Lung (tissue), 12 donors: ENCODE measurements around the gene AKAP13. TPM values are rescaled to one million over a fixed set of nuclear protein-coding genes. Genes with fewer than 3 reads are reported as not detected.

Experiments used
- ATAC-seq: fragments of 200-7000 bp; cut with Tn5 transposase; one replicate; pipeline ENCODE4 v1.9.1; 2020; ENCODE audit warnings: moderate number of reproducible peaks; ENCODE audit not compliant: insufficient read depth, low FRiP score
- DNase-seq, 3 donors: peaks; one replicate each; pipeline ENCODE4 v3.0.0-alpha.2; 2013 to 2017
- H3K27ac ChIP-seq, 2 donors: one replicate each; pipeline ENCODE4 v1.5.1; 2013; ENCODE audit warnings: mild to moderate bottlenecking in 2 of 2, moderate library complexity in 2 of 2, control low read depth in 1 of 2, inconsistent platforms in 1 of 2, low read depth in 1 of 2, low read length in 1 of 2
- H3K27me3 ChIP-seq, 3 donors: one replicate each; pipeline ENCODE4 v1.5.1; 2013; ENCODE audit warnings: low read length in 2 of 3; ENCODE audit not compliant: control insufficient read depth in 3 of 3, insufficient read depth in 3 of 3
- H3K36me3 ChIP-seq, 4 donors: one replicate each; pipeline ENCODE4 v1.5.1; 2013; ENCODE audit warnings: low read length in 4 of 4, mild to moderate bottlenecking in 1 of 4, moderate library complexity in 1 of 4; ENCODE audit not compliant: control insufficient read depth in 4 of 4, insufficient read depth in 4 of 4
- H3K4me1 ChIP-seq, 5 donors: one replicate each; pipeline ENCODE4 v1.5.1; 2013; ENCODE audit warnings: low read length in 5 of 5, mild to moderate bottlenecking in 2 of 5, moderate library complexity in 1 of 5; ENCODE audit not compliant: control insufficient read depth in 5 of 5, insufficient read depth in 5 of 5
- H3K4me3 ChIP-seq: one replicate; pipeline ENCODE4 v1.5.1; 2013; ENCODE audit warnings: mild to moderate bottlenecking, control low read depth, moderate library complexity
- H3K9ac ChIP-seq, 2 donors: one replicate each; pipeline ENCODE4 v1.5.1; 2013; ENCODE audit warnings: low read length in 2 of 2, control low read depth in 1 of 2; ENCODE audit not compliant: insufficient read depth in 1 of 2
- H3K9me3 ChIP-seq, 4 donors: one replicate each; pipeline ENCODE4 v1.5.1; 2013; ENCODE audit warnings: low read length in 3 of 4, mild to moderate bottlenecking in 1 of 4, moderate library complexity in 1 of 4; ENCODE audit not compliant: control insufficient read depth in 4 of 4, insufficient read depth in 3 of 4
- WGBS, 2 donors: extraction: QIAGEN DNeasy Blood & Tissue Kit; methylation state at CpG; one replicate each; pipeline ENCODE4 v1.1.7; 2013; 5-methylcytosine and 5-hydroxymethylcytosine counted together
- polyA plus RNA-seq, 2 donors: library from polyadenylated mRNA; stranded (reverse); fragments of 200-250 nt; gene quantifications; one replicate each; pipeline ENCODE4 v1.2.1, GENCODE V29; 2013
- total RNA-seq, 2 donors: library from RNA; depleted of rRNA in 1 of 2; stranded (reverse); fragments of >200 nt in 1 of 2; gene quantifications; one replicate each; pipeline ENCODE4 v1.2.1, GENCODE V29; 2014 to 2021
- TF ChIP-seq, protein P1 (sequence below): IDR thresholded peaks from 2 replicates; pipeline ENCODE4 v1.5.1; 2012; ENCODE audit warnings: mild to moderate bottlenecking; ENCODE audit errors: control extremely low read depth, extremely low read depth
- donor health status: control.
- donor health status: control.
- donor health status: Bipolar disorder and iron deficiency.
- donor health status: healthy.
- donor health status: DM: yes; HTN: yes; CAD: no.

Gene AKAP13
- total and polyA plus RNA-seq, 4 donors, result 102 to 1,115 (median 259) TPM

DNA sequence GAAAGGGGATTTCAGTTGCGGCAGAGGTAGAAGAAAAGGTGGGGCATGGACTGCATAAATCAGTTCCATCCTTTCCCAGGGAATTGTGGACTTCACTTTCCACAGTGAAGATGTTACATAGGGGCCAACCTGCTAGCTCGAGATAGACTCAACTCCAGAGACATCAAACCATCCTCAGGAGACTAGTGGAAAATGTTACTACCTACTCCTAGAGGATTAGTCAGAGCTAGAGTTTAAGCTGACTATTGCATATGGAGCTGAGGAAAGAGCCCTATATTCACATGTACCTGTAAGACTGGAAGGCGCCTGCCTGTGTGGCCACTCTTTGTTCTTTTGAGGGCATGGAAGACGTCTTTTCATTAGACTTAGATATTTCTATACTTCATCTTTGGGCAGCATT is 345.2 kb downstream of the AKAP13 start:
- Histone ChIP-seq H3K9ac (no peak overlapping the region), H3K36me3 (peaks cover 41 to 55% (median 45%) of the 10 kb centered on the region in 4 donors), H3K4me1 (peaks cover 0 to 15% (median 3%) of the 10 kb centered on the region in 5 donors), H3K4me3 (no peak overlapping the region), H3K27ac (peak overlapping the region in 1 of 2 donors; percentile 77), H3K9me3 (no peaks in the 10 kb centered on the region), H3K27me3 (no peaks in the 10 kb centered on the region)
- DNase-seq (no peak), ATAC-seq (no peak)
- TF ChIP-seq, protein P1, sequence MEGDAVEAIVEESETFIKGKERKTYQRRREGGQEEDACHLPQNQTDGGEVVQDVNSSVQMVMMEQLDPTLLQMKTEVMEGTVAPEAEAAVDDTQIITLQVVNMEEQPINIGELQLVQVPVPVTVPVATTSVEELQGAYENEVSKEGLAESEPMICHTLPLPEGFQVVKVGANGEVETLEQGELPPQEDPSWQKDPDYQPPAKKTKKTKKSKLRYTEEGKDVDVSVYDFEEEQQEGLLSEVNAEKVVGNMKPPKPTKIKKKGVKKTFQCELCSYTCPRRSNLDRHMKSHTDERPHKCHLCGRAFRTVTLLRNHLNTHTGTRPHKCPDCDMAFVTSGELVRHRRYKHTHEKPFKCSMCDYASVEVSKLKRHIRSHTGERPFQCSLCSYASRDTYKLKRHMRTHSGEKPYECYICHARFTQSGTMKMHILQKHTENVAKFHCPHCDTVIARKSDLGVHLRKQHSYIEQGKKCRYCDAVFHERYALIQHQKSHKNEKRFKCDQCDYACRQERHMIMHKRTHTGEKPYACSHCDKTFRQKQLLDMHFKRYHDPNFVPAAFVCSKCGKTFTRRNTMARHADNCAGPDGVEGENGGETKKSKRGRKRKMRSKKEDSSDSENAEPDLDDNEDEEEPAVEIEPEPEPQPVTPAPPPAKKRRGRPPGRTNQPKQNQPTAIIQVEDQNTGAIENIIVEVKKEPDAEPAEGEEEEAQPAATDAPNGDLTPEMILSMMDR, result no peak
- WGBS, 2 donors, result 92 to 96% methylated on average over 4 of the region's 4 CpGs

DNA sequence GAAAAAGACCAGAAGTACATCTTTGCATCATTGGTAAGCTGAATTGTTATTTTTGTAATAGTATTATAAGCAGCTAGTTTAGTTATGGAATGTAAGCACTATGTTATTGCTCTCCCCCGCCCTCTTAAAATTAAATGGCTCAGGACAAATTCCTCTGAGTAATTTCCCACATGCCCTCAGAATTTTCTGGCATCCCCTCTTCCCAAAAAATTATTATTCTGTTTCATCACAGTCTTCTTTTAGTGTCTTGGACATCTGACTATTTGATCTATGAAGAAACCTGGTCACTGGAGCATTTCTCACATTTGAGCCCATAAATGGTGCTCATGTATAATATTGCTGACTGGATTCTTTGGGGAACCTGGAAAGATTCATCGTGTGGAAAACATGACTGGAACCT is 346.1 kb downstream of the AKAP13 start:
- Histone ChIP-seq H3K9me3 (no peaks in the 10 kb centered on the region), H3K9ac (no peak overlapping the region), H3K27ac (peak overlapping the region in 1 of 2 donors; percentile 77), H3K36me3 (peaks cover 39 to 58% (median 43%) of the 10 kb centered on the region in 4 donors), H3K4me3 (no peak overlapping the region), H3K27me3 (no peaks in the 10 kb centered on the region), H3K4me1 (peaks cover 0 to 15% (median 3%) of the 10 kb centered on the region in 5 donors)
- DNase-seq, result no peak
- TF ChIP-seq, protein P1, result no peak
- ATAC-seq, result no peak
- WGBS, 2 donors, result 80 to 89% methylated on average over 2 of the region's 2 CpGs

DNA sequence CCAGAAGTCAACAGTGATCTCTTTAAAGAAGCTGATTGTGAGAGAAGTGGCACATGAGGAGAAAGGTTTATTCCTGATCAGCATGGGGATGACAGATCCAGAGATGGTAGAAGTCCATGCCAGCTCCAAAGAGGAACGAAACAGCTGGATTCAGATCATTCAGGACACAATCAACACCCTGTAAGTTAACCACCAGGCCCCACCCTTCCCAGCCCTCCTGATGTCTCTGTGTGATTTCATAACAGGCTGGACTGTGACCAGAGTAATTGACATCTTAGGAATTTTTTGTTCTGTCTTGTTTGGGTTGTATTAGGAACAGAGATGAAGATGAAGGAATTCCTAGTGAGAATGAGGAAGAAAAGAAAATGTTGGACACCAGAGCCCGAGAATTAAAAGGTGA is 346.7 kb downstream of the AKAP13 start:
- DNase-seq, result no peak
- TF ChIP-seq, protein P1, result no peak
- Histone ChIP-seq H3K27ac (peak overlapping the region; percentile 68 to 71), H3K36me3 (peaks cover 37 to 59% (median 45%) of the 10 kb centered on the region in 4 donors), H3K9me3 (no peaks in the 10 kb centered on the region), H3K4me3 (no peak overlapping the region), H3K4me1 (peaks cover 0 to 9% (median 3%) of the 10 kb centered on the region in 5 donors), H3K27me3 (no peaks in the 10 kb centered on the region), H3K9ac (no peak overlapping the region)
- 76 to 89% methylated on average over 2 of the region's 2 CpGs for WGBS, 2 donors
- no peak for ATAC-seq
